ENCODE data around the gene MGAT4B.

Gene MGAT4B

GRCh38 chr5:179773686-179774040 lies 33.0 kb downstream of the MGAT4B start:
- Histone ChIP-seq H3K9ac (ENCODE audit: low read length) (no peak overlapping the region), H3K4me1 (ENCODE audit: insufficient read depth, low read length) (no peaks in the 10 kb centered on the region), H3K27me3 (ENCODE audit: control insufficient read depth in 1 of 2, insufficient read depth in 2 of 2, low read length in 2 of 2) (no peaks in the 10 kb centered on the region), H3K9me3 (ENCODE audit: low read length) (no peaks in the 10 kb centered on the region), H3K36me3 (ENCODE audit: insufficient read depth, low read length) (peaks cover 91% of the 10 kb centered on the region), H3K4me3 (ENCODE audit: low read depth in 1 of 2, low read length in 2 of 2) (no peak overlapping the region), H3K27ac (ENCODE audit: low read depth, low read length) (no peak overlapping the region)

- Histone ChIP-seq H3K4me3 (ENCODE audit: low read depth in 1 of 2, low read length in 2 of 2) (no peak overlapping the region), H3K27me3 (ENCODE audit: control insufficient read depth in 1 of 2, insufficient read depth in 2 of 2, low read length in 2 of 2) (no peaks in the 10 kb centered on the region), H3K9me3 (ENCODE audit: low read length) (no peaks in the 10 kb centered on the region), H3K4me1 (ENCODE audit: insufficient read depth, low read length) (peaks cover 3% of the 10 kb centered on the region), H3K9ac (ENCODE audit: low read length) (no peak overlapping the region), H3K36me3 (ENCODE audit: insufficient read depth, low read length) (peaks cover 83% of the 10 kb centered on the region), H3K27ac (ENCODE audit: low read depth, low read length) (no peak overlapping the region)
These were observed 34.3 kb downstream of the MGAT4B start for GRCh38 chr5:179772351-179772750.

GRCh38 chr5:179771311-179771895 lies 35.3 kb downstream of the MGAT4B start:
- peaks cover 10% of the 10 kb centered on the region for H3K4me1 ChIP-seq (ENCODE audit: insufficient read depth, low read length)
- H3K27ac ChIP-seq (ENCODE audit: low read depth, low read length): no peak overlapping the region
- no peak overlapping the region for H3K4me3 ChIP-seq (ENCODE audit: low read depth in 1 of 2, low read length in 2 of 2)
- no peaks in the 10 kb centered on the region for H3K9me3 ChIP-seq (ENCODE audit: low read length)
- peaks cover 83% of the 10 kb centered on the region for H3K36me3 ChIP-seq (ENCODE audit: insufficient read depth, low read length)
- H3K9ac ChIP-seq (ENCODE audit: low read length): no peak overlapping the region
- H3K27me3 ChIP-seq (ENCODE audit: control insufficient read depth in 1 of 2, insufficient read depth in 2 of 2, low read length in 2 of 2): no peaks in the 10 kb centered on the region

GRCh38 chr5:179769796-179770195 lies 36.9 kb downstream of the MGAT4B start:
- Histone ChIP-seq H3K36me3 (ENCODE audit: insufficient read depth, low read length) (peaks cover 80% of the 10 kb centered on the region), H3K4me3 (ENCODE audit: low read depth in 1 of 2, low read length in 2 of 2) (no peak overlapping the region), H3K9ac (ENCODE audit: low read length) (no peak overlapping the region), H3K9me3 (ENCODE audit: low read length) (no peaks in the 10 kb centered on the region), H3K4me1 (ENCODE audit: insufficient read depth, low read length) (peaks cover 24% of the 10 kb centered on the region), H3K27me3 (ENCODE audit: control insufficient read depth in 1 of 2, insufficient read depth in 2 of 2, low read length in 2 of 2) (no peaks in the 10 kb centered on the region), H3K27ac (ENCODE audit: low read depth, low read length) (no peak overlapping the region)

GRCh38 chr5:179769271-179769670 lies 37.4 kb downstream of the MGAT4B start:
- Histone ChIP-seq H3K27me3 (ENCODE audit: control insufficient read depth in 1 of 2, insufficient read depth in 2 of 2, low read length in 2 of 2) (no peaks in the 10 kb centered on the region), H3K9ac (ENCODE audit: low read length) (no peak overlapping the region), H3K9me3 (ENCODE audit: low read length) (no peaks in the 10 kb centered on the region), H3K4me1 (ENCODE audit: insufficient read depth, low read length) (peaks cover 28% of the 10 kb centered on the region), H3K4me3 (ENCODE audit: low read depth in 1 of 2, low read length in 2 of 2) (no peak overlapping the region), H3K36me3 (ENCODE audit: insufficient read depth, low read length) (peaks cover 75% of the 10 kb centered on the region), H3K27ac (ENCODE audit: low read depth, low read length) (no peak overlapping the region)

GRCh38 chr5:179768326-179769085 lies 38.2 kb downstream of the MGAT4B start:
- Histone ChIP-seq H3K4me1 (ENCODE audit: insufficient read depth, low read length) (peaks cover 36% of the 10 kb centered on the region), H3K27me3 (ENCODE audit: control insufficient read depth in 1 of 2, insufficient read depth in 2 of 2, low read length in 2 of 2) (no peaks in the 10 kb centered on the region), H3K36me3 (ENCODE audit: insufficient read depth, low read length) (peaks cover 67% of the 10 kb centered on the region), H3K4me3 (ENCODE audit: low read depth in 1 of 2, low read length in 2 of 2) (no peak overlapping the region), H3K9me3 (ENCODE audit: low read length) (no peaks in the 10 kb centered on the region), H3K9ac (ENCODE audit: low read length) (no peak overlapping the region), H3K27ac (ENCODE audit: low read depth, low read length) (no peak overlapping the region)

- Histone ChIP-seq H3K4me3 (ENCODE audit: low read depth in 1 of 2, low read length in 2 of 2) (no peak overlapping the region), H3K27ac (ENCODE audit: low read depth, low read length) (no peak overlapping the region), H3K36me3 (ENCODE audit: insufficient read depth, low read length) (peaks cover 58% of the 10 kb centered on the region), H3K9ac (ENCODE audit: low read length) (no peak overlapping the region), H3K4me1 (ENCODE audit: insufficient read depth, low read length) (peaks cover 45% of the 10 kb centered on the region), H3K27me3 (ENCODE audit: control insufficient read depth in 1 of 2, insufficient read depth in 2 of 2, low read length in 2 of 2) (no peaks in the 10 kb centered on the region), H3K9me3 (ENCODE audit: low read length) (no peaks in the 10 kb centered on the region)
These were observed 39.1 kb downstream of the MGAT4B start for GRCh38 chr5:179767496-179768100.

GRCh38 chr5:179766726-179767455 lies 39.8 kb downstream of the MGAT4B start:
- H3K36me3 ChIP-seq (ENCODE audit: insufficient read depth, low read length): peaks cover 51% of the 10 kb centered on the region
- H3K27me3 ChIP-seq (ENCODE audit: control insufficient read depth in 1 of 2, insufficient read depth in 2 of 2, low read length in 2 of 2): no peaks in the 10 kb centered on the region
- H3K9me3 ChIP-seq (ENCODE audit: low read length): no peaks in the 10 kb centered on the region
- H3K4me1 ChIP-seq (ENCODE audit: insufficient read depth, low read length): peaks cover 52% of the 10 kb centered on the region
- no peak overlapping the region for H3K9ac ChIP-seq (ENCODE audit: low read length)
- no peak overlapping the region for H3K4me3 ChIP-seq (ENCODE audit: low read depth in 1 of 2, low read length in 2 of 2)
- H3K27ac ChIP-seq (ENCODE audit: low read depth, low read length): no peak overlapping the region

- H3K4me1 ChIP-seq (ENCODE audit: insufficient read depth, low read length): peaks cover 54% of the 10 kb centered on the region
- no peak overlapping the region for H3K4me3 ChIP-seq (ENCODE audit: low read depth in 1 of 2, low read length in 2 of 2)
- no peaks in the 10 kb centered on the region for H3K9me3 ChIP-seq (ENCODE audit: low read length)
- no peak overlapping the region for H3K27ac ChIP-seq (ENCODE audit: low read depth, low read length)
- no peak overlapping the region for H3K9ac ChIP-seq (ENCODE audit: low read length)
- no peaks in the 10 kb centered on the region for H3K27me3 ChIP-seq (ENCODE audit: control insufficient read depth in 1 of 2, insufficient read depth in 2 of 2, low read length in 2 of 2)
- peaks cover 44% of the 10 kb centered on the region for H3K36me3 ChIP-seq (ENCODE audit: insufficient read depth, low read length)
These were observed 40.5 kb downstream of the MGAT4B start for GRCh38 chr5:179766021-179766725.

- Histone ChIP-seq H3K9me3 (ENCODE audit: low read length) (no peaks in the 10 kb centered on the region), H3K4me1 (ENCODE audit: insufficient read depth, low read length) (peaks cover 55% of the 10 kb centered on the region), H3K27ac (ENCODE audit: low read depth, low read length) (no peak overlapping the region), H3K9ac (ENCODE audit: low read length) (no peak overlapping the region), H3K27me3 (ENCODE audit: control insufficient read depth in 1 of 2, insufficient read depth in 2 of 2, low read length in 2 of 2) (no peaks in the 10 kb centered on the region), H3K36me3 (ENCODE audit: insufficient read depth, low read length) (peaks cover 36% of the 10 kb centered on the region), H3K4me3 (ENCODE audit: low read depth in 1 of 2, low read length in 2 of 2) (no peak overlapping the region)
These were observed 41.3 kb downstream of the MGAT4B start for GRCh38 chr5:179765400-179765799.

- Histone ChIP-seq H3K4me1 (ENCODE audit: insufficient read depth, low read length) (peaks cover 68% of the 10 kb centered on the region), H3K9me3 (ENCODE audit: low read length) (no peaks in the 10 kb centered on the region), H3K9ac (ENCODE audit: low read length) (no peak overlapping the region), H3K27ac (ENCODE audit: low read depth, low read length) (no peak overlapping the region), H3K36me3 (ENCODE audit: insufficient read depth, low read length) (peaks cover 24% of the 10 kb centered on the region), H3K4me3 (ENCODE audit: low read depth in 1 of 2, low read length in 2 of 2) (no peak overlapping the region), H3K27me3 (ENCODE audit: control insufficient read depth in 1 of 2, insufficient read depth in 2 of 2, low read length in 2 of 2) (no peaks in the 10 kb centered on the region)
These were observed 42.6 kb downstream of the MGAT4B start for GRCh38 chr5:179764056-179764455.
